Posterior vena cava (tissue), 2 donors: Measurements from ENCODE around the gene NOXO1. TPM values are rescaled to one million over a fixed set of nuclear protein-coding genes. Genes with fewer than 3 reads are reported as not detected.
"Not testable (repeated sequence)": the region's sequence is repeated elsewhere in the genome, so short reads cannot be mapped to it uniquely, and the experiment has no call there.

Experiments
- DNase-seq: peaks from one replicate; pipeline ENCODE4 v3.0.0-alpha.2; 2020; ENCODE audit warnings: low spot score
- intact Hi-C, 2 donors: fragments of 100-400 bp; cut with DNase I; formaldehyde crosslinking; loops; one replicate each; pipeline versions ENCODE4 v1.14.1 to v1.14.2; 2022 to 2023
- total RNA-seq, 2 donors: library from RNA; stranded (reverse); fragmentation: NEBNext Ultra II Directional; extraction: Animal tissue kit (Norgen Biotek cat#: 25700); gene quantifications; one replicate each; pipeline ENCODE4 v1.2.1, GENCODE V29; 2021
- donor health status: DM: yes; HTN: yes; CAD: no.
- donor health status: DM: yes; HTN: yes; CAD: no.

The NOXO1 gene
- total RNA-seq, 2 donors from 2014 or later, result not detected

GRCh38 chr16:1949507-1949906 lies 31.8 kb downstream of the NOXO1 start:
- intact Hi-C loops, result no loop called here
- no peak for DNase-seq

GRCh38 chr16:1947369-1947670 lies 33.9 kb downstream of the NOXO1 start:
- no peak for DNase-seq
- intact Hi-C loops, result no loop called here

DNA sequence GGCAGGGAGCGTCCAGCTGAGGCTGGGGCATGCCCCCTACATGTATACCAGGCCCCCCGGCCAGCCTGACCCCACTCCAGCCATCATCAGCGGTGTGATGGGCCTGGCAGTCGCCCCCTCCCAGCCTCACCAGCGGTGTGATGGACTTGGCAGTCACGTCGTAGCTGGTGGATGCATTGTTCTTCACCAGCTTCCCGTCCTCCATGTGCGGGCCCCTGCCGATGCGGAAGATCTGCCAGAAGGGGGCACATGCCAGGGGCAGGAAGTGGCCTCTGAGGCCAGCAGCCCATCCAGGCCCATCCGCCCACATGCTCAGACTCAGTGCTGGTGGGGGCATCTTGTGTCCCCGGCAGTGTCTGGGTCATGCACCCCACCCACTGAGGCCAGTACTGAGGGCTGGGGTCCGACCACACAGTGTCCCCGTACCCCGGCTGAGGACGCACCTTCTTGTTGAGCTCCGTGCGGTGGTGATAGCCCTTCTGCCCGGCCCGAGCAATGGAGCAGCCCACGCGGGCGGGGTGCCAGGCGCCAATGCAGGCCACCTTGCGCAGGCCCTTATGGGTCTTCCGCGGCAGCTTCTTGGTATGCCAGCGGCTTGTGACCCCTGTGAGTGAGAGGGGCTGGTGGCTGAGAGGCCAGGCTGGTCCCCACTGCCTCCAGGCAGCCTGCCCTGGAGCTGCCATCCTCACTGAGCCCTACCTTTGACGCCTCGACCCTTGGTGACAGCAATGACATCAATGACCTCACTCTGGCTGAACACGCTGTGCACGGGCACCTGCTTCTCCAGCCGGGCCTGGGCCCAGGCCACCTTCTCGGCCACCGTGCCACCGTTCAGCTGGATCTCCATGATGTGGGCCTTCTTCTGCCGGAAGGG lies 34.5 kb downstream of the NOXO1 start:
- DNase-seq, result no peak
- intact Hi-C loops, result no loop called here

DNA sequence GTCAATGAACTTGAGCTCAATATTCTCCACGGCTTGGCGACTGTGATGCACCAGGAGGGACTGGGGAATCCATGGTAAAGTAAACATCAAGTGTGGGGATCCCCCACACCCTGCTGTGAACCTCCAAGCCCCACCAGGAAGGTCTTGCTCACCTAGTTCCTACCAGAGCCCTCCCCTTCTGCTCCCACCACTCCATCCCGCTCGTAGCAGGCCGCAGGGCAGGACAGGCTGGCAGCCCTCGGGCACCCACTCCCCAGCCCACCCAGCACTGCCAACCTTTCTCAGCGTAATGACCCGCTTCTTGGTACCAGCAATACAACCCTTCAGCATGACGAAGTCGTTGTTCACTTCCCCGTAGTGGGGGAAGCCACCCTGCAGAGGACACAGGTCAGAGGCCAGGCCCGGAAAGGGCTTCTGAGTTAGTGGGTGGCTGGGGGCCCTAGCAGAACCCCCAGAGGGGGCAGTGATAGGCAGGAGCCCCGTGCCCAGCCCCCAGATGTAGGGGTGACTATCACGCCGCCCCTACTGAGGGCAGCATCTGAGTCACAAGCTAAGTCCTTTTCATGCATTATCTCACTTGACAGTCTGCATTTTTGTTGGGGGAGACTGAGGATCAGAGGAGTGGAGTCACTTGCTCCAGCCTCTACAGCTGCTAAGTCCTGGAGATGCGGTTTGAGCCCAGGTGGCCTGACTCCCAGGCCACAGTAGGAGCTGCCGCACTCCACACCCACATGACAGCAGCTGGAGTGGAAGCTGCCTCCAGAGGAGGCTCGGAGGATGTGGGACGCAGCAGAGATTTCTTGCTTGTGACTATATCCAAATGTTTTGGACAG lies 35.5 kb downstream of the NOXO1 start:
- DNase-seq, result no peak
- intact Hi-C loops, result no loop called here

DNA sequence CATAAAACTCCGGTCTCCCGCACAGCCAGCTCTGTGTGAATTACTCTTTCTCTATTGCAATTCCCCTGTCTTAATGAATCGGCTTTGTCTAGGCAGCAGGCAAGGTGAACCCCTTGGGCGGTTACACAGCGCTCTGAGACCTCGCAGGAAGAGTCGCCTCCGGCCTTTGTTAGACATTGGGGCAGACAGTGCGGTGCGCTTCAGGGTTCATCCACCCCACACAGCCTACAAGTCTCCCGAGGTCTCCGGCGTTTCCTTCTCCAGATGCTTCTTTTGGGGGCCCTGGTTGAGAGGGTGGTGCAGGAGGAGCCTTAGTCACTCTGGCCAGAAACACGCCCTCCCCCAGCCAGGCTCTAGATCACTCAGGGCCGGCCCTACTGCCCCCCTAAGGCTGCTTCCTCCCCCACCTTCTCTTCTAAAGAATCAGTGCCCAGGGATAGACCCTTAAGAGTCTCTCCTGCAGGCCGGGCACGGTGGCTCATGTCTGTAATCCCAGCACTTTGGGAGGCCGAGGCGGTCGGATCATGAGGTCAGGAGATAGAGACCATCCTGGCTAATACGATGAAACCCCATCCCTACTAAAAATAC lies 36.6 kb downstream of the NOXO1 start:
- intact Hi-C loops, result no loop called here
- DNase-seq, result no peak

DNA sequence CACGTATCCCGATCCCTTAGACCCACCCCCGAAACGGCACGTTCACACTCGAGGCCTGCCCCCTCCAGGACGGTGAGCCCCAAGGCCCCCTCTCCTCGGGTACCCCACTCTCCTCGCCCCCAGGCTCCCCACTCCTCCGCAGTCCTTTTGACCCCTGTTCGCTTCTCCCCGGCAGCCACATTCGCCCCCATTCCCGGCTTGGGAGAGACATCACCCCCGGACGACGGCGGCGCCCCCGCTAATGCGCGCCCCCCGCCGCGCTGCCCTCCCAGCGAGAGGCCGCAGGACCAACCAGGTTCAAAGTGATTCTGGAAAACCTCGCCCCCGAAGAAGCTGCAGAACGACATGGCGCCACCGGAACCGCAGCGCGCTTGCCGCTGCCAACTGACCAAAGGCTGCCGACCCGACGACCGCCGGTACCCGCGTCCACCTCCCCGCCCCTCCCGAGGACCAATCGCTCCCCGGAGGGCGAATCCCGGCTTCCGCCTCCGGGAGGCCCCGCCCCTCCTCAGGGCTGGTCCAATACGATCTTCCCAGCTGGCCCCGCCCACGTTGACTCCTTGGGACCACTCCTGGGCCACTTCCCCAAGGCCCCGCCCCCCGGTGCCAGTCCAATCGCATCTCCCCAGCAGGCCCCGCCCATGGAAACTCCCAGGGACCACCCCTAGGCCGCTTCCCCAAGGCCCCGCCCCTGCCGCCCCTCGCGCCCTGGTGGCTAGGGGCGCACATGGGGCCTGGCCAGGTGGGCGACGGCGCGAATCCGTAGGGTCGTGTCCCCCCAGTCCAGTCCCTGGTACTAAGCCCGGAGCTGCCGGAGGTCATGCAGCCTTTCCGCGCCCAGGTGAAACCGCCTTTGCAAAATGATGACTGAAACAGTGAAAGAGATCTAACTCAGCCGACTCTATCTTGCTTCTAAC lies 38.2 kb downstream of the NOXO1 start, which contains the start of gene MSRB1:
MSRB1 (minus strand) TSS at position 390 of the 917 bp plus-strand sequence; CDS start at position 347, 43 bp downstream.
- intact Hi-C loops, result no loop called here
- DNase-seq, result peak; percentile 100

DNA sequence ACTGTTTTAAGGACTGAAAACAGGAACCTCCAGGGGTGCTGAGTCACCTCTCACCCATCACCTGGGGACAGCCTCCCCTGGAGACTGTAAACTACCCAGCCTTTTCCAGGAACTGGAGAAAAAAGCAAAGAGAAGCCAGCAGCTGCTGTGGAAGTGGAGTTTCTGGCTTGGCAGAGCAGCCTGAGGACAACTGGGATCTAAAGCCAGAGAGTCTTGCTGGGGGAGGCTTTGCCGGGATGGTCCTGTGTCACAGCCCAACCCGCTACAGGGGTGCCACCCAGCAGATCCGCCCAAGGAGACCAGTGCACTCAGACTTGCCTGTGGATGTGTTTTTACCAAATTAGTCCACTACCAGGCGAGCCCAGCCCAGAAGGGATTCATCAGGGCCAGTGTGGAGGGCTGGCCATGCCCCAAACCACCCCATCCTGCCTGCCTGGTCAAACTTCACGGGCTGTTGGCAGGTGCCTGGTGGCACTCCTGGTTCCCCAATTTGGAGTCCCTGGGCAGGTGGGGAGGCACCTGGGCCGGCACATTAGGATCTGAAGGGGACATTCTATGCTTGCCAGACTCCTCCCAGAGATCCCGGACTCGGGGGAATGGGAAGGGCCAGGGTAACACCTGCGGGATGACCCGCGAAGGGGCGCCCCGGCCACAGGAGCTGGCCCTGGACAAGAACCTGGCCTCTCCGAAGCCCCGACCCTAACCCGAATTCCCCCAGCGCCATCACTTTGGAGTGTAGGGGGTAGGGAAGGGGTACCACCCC lies 39.0 kb downstream of the NOXO1 start:
- intact Hi-C loops, result no loop called here
- no peak for DNase-seq

- intact Hi-C loops, result no loop called here
- no peak for DNase-seq
Observed at GRCh38 chr16:1941162-1942046, 39.9 kb downstream of the NOXO1 start.

DNA sequence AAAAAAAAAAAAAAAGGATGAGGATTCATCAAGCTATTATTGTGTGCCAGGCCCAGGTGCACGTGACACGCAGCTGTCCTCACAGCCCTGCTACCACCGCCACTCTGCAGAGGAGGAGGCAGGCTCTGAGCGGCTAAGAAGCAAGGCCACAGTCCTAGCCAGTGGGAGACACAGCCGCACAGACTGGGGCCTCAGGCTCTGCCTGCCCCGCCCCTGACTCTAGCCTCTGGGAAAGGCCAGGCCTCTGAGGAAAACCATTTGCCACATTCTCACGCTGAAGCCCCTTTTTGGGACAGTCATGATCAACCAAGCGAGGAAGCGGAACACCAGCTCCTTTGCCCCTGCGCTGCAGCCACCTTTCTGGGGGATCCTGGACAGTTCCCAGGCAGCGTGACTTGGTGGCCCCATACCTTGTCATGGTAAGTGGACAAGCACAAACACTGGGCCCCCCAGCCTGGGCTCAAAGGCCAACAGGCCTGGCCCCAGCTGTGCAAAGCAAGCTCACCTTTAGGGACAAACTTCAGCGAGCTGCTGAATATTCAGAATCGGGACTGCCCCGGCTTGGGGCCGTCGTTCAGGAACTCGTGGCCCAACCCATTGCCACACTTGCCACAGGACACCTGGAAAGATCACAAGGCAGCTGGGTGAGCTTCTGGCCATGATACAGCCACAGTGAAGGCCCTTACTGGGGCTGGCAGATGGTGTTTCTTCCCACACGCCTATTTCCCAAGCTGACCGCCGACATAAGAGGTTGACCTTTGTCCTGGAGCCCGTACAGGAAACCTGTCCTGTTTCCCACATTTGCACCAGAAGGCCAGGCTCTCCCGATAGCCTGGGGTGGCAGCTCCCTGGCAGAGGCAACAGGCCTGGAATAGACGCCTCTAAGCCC lies 40.8 kb downstream of the NOXO1 start:
- no peak for DNase-seq
- intact Hi-C loops, result no loop called here

DNA sequence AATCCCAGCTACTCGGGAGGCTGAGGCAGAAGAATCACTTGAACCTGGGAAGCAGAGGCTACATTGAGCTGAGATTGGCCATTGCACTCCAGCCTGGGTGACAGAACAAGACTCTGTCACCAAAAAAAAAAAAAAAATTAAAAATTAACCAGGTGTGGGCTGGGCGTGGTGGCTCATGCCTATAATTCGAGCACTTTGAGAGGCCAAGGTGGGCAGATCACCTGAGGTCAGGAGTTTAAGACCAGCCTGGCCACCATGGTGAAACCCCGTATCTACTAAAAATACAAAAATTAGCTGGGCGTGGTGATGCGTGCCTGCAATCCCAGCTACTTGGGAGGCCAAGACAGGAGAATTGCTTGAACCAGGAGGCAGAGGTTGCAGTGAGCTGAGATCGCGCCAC lies 41.4 kb downstream of the NOXO1 start:
- DNase-seq, intact Hi-C loops: not testable (repeated sequence)

- intact Hi-C loops, result no loop called here
- no peak for DNase-seq
Observed at GRCh38 chr16:1938910-1939309, 42.4 kb downstream of the NOXO1 start.

DNA sequence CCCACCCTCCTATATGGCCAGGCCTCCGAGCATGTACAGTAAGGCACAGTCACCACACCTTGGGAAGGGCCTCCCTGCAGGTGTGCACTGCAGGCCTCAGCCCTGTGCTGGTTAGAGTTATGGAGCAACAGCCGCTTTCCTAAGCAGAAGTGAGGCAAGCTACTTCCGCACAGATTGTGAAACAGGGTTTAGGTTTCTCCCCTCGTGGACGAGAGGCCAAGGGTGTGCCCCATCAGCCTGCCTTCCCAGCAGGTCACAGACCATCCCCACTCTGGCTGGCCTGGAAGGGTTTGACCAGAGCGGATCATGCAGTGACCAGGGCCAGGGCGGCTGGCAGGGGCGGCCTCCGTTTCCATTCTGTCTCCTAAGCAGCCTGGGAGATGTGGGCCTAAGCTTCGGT lies 43.0 kb downstream of the NOXO1 start:
- intact Hi-C loops, result no loop called here
- DNase-seq, result no peak

DNA sequence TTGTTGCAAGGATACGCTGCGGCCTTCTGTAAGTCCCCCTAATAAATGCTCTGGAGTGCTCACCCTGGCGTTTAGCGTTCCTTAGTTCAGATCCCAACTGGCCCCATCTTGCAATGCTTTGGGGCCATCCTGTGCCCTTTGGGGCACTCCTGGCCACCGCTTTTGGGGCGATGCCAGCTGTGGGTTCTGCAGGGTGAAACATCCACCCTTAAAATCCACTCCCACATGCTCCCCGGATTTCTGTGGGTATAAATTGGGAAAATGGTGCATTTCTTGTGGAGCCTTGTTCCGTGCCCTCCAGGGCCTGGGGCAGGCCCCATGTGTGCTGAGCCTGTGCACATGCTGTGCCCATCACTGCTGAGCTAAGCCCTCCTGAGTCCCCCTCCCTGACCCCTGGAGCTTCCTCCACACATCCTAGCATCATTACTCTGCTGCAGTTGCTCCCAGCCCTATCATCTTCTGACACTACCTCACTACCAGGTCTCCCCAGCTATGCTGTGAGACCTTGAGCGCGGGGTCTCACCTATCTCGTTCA lies 44.3 kb downstream of the NOXO1 start:
- DNase-seq, result no peak
- intact Hi-C loops, result no loop called here

- no peak for DNase-seq
- intact Hi-C loops, result loop anchor here in 1 of 2 donors (5.0 kb wide), 1 partner anchor 71 kb away; no protein-coding TSS in a partner anchor
Observed at GRCh38 chr16:1933097-1933661, 48.1 kb downstream of the NOXO1 start.

GRCh38 chr16:1932050-1933028 lies 48.9 kb downstream of the NOXO1 start:
- no peak for DNase-seq
- intact Hi-C loops, result loop anchor here in 1 of 2 donors (5.0 kb wide), 1 partner anchor 70 kb away; no protein-coding TSS in a partner anchor
